ENCODE data around the gene FASTK. TPM values are rescaled to one million over a fixed set of nuclear protein-coding genes. Genes with fewer than 3 reads are reported as not detected.

The FASTK gene
- total and polyA plus RNA-seq, 2 donors (not counting 3 experiments of a cell fraction or from before 2014, with no cell fraction given) = 73.3 to 113 TPM

- DNase-seq (ENCODE audit: low read depth, low spot score) (no peak), FAIRE-seq (no peak)
- CTCF ChIA-PET = interaction anchor here (1.0 kb wide), 1 partner anchor 116 kb away, joined by 4 read pairs; no protein-coding TSS in a partner anchor
- dilution Hi-C loops (cut with MboI; ENCODE audit: extremely low pct_ligation_motif_present, low sequenced_read_pairs) = no loop called here
- Histone ChIP-seq H3K27ac (ENCODE audit: insufficient read depth, low read depth, low read length) (no peak overlapping the region), H3K9ac (replicated peaks; ENCODE audit: extremely low read depth, insufficient read depth, low read length) (no peak overlapping the region), H3K4me3 (replicated peaks in 1 of 3; ENCODE audit: insufficient read depth in 1 of 3, low read depth in 1 of 3, low read length in 3 of 3) (no peak overlapping the region), H3K79me2 (ENCODE audit: control insufficient read depth, insufficient read depth, low read length) (no peaks in the 10 kb centered on the region), H3K36me3 (ENCODE audit: control insufficient read depth in 2 of 2, extremely low read depth in 1 of 2, insufficient read depth in 2 of 2, low read length in 2 of 2) (peaks cover 4 to 66% of the 10 kb centered on the region in 2 experiments), H3K27me3 (ENCODE audit: control insufficient read depth in 2 of 2, insufficient read depth in 2 of 2, low read length in 2 of 2) (no peaks in the 10 kb centered on the region), H2AFZ (ENCODE audit: low read depth, low read length) (no peak overlapping the region), H4K20me1 (replicated peaks; ENCODE audit: control insufficient read depth, extremely low read depth, insufficient read depth, low read length) (peaks cover 2% of the 10 kb centered on the region), H3K4me1 (ENCODE audit: control insufficient read depth, extremely low read depth, insufficient read depth, low read length) (no peaks in the 10 kb centered on the region), H3K9me3 (replicated peaks; ENCODE audit: control insufficient read depth, insufficient read depth, low read length) (no peaks in the 10 kb centered on the region), H3K9me1 (replicated peaks; ENCODE audit: control insufficient read depth, extremely low read depth, insufficient read depth, low read length) (no peaks in the 10 kb centered on the region), H3K4me2 (ENCODE audit: insufficient read depth, low read length) (no peak overlapping the region)
- intact Hi-C loops (cut with micrococcal nuclease) = no loop called here
- POLR2A ChIA-PET = no interaction called here
- TF ChIP-seq FOS (IDR thresholded peaks at IDR 0.05; ENCODE audit: borderline replicate concordance, insufficient read depth, low read length) (no peak), MYC (IDR thresholded peaks at IDR 0.05; ENCODE audit: low read depth, low read length) (no peak), POLR2A (IDR thresholded peaks at IDR 0.05; ENCODE audit: low read depth, low read length) (no peak), MAX (IDR thresholded peaks at IDR 0.05; ENCODE audit: insufficient read depth, insufficient read length) (no peak), JUN (IDR thresholded peaks at IDR 0.05; ENCODE audit: borderline replicate concordance, insufficient read depth, insufficient read length, low read depth) (no peak), GATA2 (IDR thresholded peaks at IDR 0.05; ENCODE audit: insufficient read depth, insufficient read length, low read depth, low read length) (no peak), CTCF (IDR thresholded peaks at IDR 0.05; ENCODE audit: extremely low read depth in 1 of 2, insufficient read depth in 1 of 2, low read depth in 1 of 2, low read length in 2 of 2) (no peak), POLR2AphosphoS5 (IDR thresholded peaks at IDR 0.05; ENCODE audit: insufficient read depth, low read depth, low read length) (no peak), EZH2 (IDR thresholded peaks at IDR 0.05; ENCODE audit: borderline replicate concordance, low read depth, low read length, severe bottlenecking) (no peak)
- no TSS peak for BruUV-seq (replicated peaks)
These were observed 48.1 kb upstream of the FASTK start for GRCh38 chr7:151128716-151129115.
